GM12873 (cell line): Measurements from ENCODE around the gene ADAMTS2.

Experiments used
- TF ChIP-seq, protein P1 (sequence below): IDR thresholded peaks from 2 replicates; pipeline ENCODE4 v1.5.1; 2012; ENCODE audit warnings: low read depth, mild to moderate bottlenecking, moderate library complexity, low read length, control low read depth; ENCODE audit not compliant: insufficient read depth; ENCODE audit errors: missing control alignments

ADAMTS2 gene

DNA sequence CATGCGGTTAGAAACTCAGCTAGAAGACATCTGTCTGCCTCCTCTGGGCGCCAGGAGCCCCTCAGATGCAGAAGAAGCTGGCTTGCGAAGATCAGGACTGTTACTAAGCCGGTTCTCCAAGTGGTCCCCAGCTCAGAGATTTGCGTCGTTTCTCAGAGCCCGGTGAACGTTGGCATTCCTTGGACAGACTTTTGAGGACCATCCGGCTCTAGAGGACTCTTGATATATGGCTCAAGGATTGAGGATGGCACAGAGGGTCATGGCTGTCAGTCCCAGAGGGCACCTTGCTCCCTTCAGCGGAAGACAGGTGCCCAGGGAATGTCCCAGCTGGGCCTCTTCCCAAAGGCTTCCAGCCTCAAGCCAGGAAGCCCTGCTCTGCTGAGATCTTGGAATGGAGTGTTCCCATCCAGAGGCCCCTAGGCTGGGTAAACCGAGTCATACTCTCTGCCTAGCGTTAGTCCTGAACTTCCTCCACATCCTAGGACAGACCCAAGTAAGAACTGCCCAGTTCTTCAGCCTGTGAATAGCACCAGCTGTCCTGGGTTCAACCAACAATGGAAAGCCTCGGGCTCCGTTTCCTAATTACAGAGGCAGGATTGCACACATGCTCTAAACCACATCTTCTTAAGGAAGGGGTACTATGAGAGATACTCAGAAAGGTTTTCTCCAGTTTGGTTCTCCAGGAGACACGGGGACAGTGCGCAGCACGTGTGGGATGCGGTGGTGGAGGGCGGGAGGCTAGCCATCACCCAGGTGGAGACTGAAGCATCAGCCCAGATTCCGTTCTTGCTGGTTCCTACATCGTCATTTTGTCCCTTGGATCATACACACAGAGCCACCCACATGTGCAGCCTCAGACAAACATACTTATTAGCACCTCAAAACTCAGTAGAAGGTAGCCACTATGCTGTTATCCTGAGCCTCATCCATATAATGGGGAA lies 233.7 kb downstream of the ADAMTS2 start:
- TF ChIP-seq, protein P1, sequence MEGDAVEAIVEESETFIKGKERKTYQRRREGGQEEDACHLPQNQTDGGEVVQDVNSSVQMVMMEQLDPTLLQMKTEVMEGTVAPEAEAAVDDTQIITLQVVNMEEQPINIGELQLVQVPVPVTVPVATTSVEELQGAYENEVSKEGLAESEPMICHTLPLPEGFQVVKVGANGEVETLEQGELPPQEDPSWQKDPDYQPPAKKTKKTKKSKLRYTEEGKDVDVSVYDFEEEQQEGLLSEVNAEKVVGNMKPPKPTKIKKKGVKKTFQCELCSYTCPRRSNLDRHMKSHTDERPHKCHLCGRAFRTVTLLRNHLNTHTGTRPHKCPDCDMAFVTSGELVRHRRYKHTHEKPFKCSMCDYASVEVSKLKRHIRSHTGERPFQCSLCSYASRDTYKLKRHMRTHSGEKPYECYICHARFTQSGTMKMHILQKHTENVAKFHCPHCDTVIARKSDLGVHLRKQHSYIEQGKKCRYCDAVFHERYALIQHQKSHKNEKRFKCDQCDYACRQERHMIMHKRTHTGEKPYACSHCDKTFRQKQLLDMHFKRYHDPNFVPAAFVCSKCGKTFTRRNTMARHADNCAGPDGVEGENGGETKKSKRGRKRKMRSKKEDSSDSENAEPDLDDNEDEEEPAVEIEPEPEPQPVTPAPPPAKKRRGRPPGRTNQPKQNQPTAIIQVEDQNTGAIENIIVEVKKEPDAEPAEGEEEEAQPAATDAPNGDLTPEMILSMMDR, result no peak

DNA sequence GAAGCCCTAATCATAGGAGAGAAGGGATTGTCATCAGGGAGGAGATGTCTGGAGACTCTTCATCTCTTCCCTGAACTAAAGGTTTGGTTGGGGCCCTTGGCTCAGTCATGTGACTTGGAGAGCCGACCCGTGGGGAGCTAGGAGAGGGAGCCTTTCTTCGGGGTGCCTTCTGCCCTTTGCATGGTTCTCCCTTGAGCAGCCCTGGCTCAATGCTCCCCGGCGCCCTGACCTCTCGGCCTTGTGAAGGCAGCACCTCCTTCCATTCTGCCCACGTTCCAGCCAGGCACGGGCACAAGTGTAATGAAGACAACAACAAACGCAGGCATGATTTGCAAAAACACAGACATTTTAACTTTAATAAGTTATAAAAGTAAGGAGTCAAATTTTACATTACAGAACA lies 234.7 kb downstream of the ADAMTS2 start:
- TF ChIP-seq, protein P1, result no peak

DNA sequence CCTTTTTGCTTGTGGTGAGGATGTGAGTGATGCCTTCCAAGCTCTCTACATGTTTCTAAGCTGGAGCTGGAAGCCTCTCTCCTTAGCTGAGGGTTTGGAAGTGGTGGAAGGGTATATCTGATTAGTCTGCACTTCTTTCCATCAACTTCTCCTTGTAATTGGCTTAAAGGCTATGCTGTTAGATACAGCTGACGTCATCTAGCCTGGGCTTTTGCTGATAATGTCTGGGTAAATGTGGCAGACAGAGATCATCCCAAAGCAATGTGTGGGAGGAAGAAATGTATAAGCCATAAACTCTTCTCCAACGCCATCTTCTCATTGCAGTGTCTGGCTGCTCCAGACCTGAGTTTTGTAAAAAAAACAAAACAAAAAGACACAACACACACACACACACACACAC lies 255.8 kb downstream of the ADAMTS2 start:
- TF ChIP-seq, protein P1, result no peak

DNA sequence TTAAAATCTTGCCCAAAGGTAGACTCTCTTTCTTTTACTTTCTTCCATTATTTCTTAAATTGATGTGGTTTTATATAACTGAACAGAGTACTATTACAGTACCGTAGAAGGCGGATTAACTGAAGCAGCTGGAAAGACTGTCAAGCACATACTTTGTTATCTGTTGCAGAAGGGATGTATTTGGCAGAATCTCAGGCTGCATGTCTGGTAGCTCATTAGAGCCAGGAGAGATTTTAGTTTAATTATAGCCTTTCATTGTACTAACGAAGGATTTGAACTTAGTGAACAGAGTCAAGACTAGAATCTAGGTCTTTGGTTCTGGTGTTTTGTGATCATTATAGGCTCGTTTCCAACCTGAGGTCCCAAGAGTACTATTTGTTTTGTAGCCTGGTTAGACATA lies 264.5 kb downstream of the ADAMTS2 start:
- TF ChIP-seq, protein P1, result no peak

DNA sequence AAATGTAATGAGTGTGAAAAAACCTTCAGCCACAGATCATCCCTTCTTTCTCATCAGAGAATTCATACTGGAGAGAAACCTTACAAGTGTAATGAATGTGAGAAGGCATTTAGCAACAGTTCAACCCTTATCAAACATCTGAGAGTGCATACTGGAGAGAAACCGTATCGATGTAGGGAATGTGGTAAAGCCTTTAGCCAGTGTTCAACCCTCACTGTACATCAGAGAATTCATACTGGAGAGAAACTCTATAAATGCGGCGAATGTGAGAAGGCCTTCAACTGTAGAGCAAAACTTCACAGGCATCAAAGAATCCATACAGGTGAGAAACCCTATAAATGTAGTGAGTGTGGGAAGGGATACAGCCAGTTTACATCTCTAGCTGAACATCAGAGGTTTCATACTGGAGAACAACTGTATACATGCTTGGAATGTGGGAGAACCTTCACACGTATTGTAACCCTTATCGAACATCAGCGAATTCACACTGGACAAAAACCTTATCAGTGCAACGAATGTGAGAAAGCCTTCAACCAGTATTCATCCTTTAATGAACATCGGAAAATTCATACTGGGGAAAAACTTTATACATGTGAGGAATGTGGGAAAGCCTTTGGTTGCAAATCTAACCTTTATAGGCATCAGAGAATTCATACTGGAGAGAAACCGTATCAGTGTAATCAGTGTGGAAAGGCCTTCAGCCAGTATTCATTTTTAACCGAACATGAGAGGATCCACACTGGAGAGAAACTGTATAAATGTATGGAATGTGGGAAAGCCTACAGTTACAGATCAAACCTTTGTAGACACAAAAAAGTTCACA lies 265.9 kb downstream of the ADAMTS2 start:
- TF ChIP-seq, protein P1, result no peak

DNA sequence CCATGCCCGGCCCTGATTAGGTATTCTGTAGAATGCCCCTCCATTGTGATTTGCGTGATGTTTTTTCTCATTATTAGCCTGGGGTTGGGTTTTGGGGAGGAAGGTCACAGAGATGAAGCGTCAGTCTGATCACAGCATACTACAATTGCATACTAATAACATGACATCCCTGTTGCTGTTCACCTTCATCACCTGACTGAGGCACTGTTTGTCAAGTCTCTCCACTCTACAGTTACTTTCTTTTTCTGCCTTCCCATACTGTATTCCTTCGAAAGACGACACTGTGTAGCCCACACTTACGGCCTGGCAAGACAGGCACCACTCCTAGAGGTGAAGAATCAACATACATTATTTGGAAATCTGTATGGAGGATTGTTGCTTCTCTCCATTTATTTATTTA lies 279.6 kb downstream of the ADAMTS2 start:
- TF ChIP-seq, protein P1, result no peak

DNA sequence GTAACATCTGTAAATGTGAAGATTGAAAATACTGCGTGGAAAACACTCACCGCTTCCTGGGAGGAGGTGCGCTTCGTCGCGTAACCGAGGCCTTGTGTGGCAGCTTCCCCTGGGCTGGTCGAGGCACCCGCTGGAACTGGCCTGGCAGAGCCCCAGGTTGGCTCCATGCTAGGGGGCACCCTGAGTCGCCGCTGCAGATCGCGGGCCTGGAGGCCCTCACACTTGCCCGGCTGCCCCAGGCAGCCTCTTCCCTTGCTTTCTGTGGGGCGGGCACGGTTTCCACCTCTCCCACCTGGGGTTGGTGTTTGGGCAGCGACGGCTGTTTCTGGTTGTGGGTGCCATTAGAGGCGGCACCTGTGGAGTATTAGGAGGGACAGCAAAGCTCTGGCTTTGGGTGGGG lies 284.2 kb downstream of the ADAMTS2 start:
- TF ChIP-seq, protein P1, result no peak
